SW480 (cell line): ENCODE data around the gene MLN.

ENCODE experiments used
- DNase-seq: peaks from one replicate; pipeline ENCODE4 v3.0.0-alpha.2; 2016; ENCODE audit warnings: low spot score

MLN gene

GRCh38 chr6:33771146-33772081 is 32.4 kb downstream of the MLN start:
- peak; percentile 59 for DNase-seq

DNA sequence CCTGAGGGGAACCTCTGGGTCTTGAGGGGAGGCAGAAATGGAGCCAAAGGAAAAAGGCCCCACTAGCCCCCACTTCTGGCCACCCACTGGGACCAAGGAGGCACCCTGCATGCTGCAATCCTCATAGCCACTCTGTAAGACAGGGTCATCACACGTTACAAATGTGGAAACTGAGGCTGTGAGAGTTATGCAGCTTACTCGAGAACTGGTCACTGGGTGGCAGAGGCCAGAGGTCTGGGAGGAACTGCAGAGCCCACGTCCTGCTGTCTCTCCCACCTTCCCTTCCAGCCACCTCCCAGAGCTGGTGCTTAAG is 33.0 kb downstream of the MLN start:
- no peak for DNase-seq

DNA sequence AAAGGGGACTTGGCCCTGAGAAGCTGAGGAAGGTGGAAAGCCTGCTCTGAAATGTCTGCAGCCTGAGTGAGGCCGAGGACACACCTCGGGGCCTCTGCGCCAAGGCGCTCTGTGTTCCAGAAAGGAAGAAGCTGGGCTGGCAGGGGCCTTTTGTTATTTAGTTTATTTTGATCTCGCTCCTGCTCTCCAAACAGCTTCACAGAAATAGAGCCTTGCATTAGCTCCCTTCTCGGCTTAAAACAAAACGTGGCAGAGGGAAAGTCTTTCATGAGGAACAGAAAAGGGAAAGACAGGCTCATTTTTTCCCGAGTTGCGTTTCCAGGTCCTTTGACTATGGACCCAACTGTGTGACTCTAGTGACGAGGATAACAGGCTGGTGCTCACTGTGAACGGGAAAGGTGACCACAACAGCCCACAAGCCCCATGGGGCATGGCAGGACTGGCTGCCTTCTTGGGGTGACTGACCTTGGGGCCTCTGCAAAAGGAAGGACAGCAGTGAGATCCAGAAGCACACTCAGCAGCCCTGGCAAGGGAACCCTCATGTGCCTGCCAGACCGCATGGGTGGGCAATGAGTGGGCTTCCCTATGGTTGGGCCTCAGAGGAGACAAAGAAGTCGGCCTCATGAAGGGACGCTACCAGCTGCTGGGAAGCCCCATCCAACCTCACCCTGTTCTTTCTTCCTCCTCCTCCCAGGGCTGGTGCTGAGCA is 33.5 kb downstream of the MLN start:
- DNase-seq: no peak

DNA sequence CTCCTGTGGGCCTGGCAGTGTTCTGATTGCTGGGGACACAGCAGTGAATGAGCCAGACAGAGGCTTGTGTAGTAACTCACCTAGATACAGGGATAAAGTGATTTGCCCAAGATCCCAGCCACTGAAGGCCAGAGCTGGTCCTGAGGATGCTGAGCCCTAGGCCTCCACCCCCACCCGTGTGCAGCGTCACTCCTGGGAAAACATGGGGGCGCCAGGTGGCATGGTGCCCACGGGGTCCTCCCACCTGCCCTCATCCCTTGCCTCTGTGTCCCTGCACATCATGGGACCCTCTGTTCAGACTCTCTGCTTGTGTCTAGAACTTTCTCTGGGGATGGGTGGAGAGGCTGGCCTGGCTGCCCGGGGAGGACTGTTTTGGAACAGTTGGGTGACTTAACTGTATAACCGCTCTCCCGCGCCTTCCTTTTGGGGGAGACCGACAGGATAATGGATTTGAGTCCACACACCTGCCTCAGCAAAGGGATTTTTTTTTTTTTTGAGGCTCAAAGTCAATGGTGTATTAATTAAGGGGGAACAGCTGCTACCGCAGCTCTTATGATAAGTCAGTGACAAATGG is 34.5 kb downstream of the MLN start:
- no peak for DNase-seq

GRCh38 chr6:33768644-33769120 is 35.1 kb downstream of the MLN start:
- DNase-seq: peak; percentile 52

- no peak for DNase-seq
Observed at GRCh38 chr6:33766921-33767907, 36.6 kb downstream of the MLN start.

- no peak for DNase-seq
Observed at GRCh38 chr6:33765368-33765767, 38.4 kb downstream of the MLN start.

DNA sequence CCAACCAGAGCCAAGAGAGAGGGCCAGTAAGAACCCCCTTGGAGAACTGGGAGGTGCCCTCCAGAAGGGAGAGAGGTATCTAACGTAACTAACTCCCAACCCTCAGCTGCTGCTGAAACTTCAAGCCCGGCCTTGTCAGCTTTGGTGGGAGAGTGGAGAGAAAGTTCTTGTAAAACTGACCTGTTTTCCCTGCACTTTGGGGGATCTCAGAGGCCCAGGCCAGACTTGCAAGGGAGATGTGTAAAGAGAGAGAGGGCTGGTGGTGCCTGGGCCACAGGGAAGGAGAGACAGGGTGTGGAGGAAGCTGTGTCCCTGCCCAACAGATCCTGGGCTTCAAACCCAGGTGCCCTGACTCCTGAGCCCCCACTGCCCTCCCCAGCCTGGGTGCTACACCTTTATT is 39.8 kb downstream of the MLN start:
- no peak for DNase-seq

- no peak for DNase-seq
Observed at GRCh38 chr6:33763483-33763882, 40.3 kb downstream of the MLN start.

DNA sequence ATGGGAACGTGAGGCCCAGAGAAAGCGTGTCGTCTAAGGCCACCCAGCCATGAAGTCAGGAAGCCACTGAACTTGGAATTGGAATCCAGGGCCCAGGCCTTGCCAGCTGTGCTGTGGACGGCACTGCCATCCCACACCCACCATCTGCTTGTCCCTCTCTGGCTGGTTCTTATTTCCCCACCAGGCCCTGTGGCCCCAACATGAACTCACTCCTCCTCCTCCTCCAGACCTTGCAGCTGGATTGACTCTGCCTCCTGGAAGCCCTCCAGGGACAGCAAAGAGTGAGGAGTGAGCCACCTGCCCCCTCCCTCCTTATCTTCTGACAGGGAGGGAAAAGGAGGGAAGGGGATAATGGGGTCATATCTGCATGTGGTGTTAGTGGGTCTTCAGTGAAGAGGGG is 41.1 kb downstream of the MLN start:
- no peak for DNase-seq

GRCh38 chr6:33761922-33762629 is 41.7 kb downstream of the MLN start:
- peak; percentile 16 for DNase-seq

- no peak for DNase-seq
Observed at GRCh38 chr6:33761581-33761921, 42.3 kb downstream of the MLN start.

DNA sequence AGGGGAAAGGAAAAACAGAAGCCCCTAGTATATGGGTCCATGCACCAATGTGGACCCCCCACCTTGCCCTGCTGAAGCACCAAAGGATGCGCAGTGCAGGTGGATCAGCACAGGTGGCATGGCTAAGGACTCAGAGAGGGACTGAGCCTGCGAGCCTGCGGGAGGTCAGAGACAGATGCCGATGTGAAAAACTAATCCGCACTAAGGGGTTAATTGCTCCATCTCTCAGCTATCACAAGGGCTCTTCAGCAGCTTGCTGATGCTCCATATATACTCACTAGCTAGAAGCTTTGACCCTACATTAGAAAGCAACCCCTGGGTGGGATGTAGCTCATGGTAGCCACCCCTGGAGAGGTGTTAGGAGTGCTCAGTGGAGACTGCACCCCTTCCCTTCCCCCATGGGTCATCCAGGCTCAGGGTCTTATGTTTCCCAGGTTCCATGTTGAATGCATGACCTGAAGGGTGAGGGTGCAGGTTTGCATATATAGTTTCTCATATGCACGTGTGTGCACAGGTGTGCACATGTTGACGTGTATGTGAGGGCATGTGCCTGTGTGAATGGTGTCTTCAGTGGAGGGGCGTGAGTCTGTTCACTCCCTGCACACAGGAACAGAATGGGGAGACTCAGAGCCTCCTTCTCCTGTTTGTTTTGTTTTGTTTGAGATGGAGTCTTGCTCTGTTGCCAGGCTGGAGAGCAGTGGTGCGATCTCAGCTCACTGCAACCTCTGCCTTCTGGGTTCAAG is 43.7 kb downstream of the MLN start:
- DNase-seq: no peak

DNA sequence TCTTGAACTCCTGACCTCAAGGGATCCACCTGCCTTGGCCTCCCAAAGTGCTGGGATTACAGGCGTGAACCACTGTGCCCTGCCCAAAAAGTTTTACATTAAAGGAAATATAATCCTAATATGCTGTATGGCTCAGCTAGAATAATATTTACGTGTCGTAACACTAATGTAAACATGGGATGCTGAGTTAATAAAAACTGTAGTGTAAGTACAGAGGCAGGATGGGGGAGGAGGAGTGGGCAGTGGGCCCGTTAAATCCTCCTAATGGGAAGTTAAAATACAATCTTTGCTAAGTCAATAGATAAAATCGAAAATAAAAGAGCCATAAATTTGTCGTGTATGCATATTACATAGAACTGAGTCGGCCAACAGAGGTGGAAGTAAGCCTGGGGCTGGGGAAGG is 45.0 kb downstream of the MLN start:
- no peak for DNase-seq

GRCh38 chr6:33757906-33758305 is 45.9 kb downstream of the MLN start:
- no peak for DNase-seq

- DNase-seq: no peak
Observed at GRCh38 chr6:33757113-33757512, 46.7 kb downstream of the MLN start.

GRCh38 chr6:33756211-33756954 is 47.4 kb downstream of the MLN start:
- DNase-seq: no peak

DNA sequence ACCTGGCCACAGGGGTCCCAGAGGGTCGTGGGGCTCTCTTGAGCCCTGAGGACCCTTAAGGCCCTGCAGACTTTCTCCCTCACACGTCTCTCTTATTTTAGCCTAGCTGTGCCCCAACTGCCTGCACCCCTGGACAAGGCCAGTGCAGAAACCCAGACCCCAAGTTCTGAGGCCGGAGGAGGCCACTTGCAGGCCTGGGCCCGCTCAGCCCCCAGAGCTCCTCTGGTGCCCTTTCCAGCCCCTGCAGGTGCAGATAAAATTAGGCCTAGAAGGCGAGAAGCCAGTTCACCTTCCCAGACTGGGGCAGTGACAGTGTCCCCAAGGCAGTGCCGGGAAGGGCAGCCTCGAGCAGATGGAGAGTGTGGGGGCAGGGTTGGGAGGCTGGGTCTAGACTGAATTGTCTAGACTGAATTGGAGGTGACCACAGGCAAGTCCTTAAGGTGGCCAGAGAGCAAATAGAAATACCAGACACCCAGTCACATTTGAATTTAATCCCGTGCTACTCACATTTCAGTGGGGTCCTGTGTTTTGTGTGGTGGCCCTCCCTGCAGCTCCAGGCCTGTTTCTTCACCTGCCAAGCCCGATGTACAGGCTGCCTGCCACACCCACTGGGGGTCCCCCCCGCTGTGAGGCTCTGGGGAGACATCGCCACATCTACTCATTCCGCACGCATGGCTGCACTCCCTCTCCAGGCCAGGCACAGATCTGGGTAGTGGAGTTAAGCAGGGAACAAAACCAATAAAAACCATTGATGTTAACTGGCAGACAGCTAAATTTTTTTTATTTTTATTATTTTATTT is 48.5 kb downstream of the MLN start:
- no peak for DNase-seq

GRCh38 chr6:33754222-33754621 is 49.6 kb downstream of the MLN start:
- DNase-seq: no peak
